HG03159 (cell line): ENCODE measurements around the gene ZER1.
"Not testable (repeated sequence)": the region's sequence is repeated elsewhere in the genome, so short reads cannot be mapped to it uniquely, and the experiment has no call there.

Experiments used
- ATAC-seq: cut with Tn5 transposase; IDR thresholded peaks from one replicate; pipeline ENCODE4 v1.9.1; 2021; ENCODE audit warnings: mild to moderate bottlenecking, moderate library complexity; ENCODE audit not compliant: unreplicated experiment

The ZER1 gene

DNA sequence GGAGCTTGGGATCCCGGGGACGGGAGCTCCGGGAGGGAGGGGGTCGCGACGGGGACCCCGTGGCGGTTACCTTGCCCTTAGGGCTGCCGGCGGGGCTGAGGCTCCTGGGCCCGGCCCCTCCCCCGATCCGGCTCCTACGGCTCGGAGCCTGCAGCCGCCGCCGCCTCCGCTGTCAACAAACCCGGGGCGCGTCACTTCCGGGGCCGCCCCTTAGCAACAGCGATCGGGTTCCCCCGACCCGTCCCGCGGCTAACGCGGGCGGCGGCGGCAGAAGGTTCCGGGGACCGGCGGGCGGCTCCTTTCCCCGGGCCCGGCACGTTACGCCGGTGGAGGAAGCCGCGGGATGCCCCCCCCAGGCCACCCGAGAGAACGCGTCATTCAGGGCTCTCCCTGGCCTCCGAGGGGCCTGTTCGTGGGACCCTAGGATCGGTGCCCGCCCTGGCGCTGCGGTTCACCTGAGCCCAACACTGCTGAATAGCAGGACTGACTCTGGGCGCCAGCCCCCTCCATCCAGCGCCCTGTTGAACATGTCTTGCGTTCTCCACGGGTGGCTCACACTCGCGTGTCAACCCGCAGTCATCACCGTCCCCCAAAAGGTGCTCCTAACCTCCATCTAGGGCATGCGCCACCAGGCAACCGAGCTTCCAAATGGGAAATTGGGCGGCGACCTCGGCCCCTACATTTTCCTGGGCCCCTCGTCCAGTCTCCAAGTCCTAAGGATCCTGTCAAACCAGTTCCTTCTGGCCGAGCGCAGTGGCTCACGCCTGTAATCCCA, at the start of gene ZER1:
Gene ZER1 (minus strand): TSS at position 183 of the 775 bp plus-strand sequence. CDS start 16,362 bp downstream, outside the sequence.
- peak; percentile 86 for ATAC-seq

DNA sequence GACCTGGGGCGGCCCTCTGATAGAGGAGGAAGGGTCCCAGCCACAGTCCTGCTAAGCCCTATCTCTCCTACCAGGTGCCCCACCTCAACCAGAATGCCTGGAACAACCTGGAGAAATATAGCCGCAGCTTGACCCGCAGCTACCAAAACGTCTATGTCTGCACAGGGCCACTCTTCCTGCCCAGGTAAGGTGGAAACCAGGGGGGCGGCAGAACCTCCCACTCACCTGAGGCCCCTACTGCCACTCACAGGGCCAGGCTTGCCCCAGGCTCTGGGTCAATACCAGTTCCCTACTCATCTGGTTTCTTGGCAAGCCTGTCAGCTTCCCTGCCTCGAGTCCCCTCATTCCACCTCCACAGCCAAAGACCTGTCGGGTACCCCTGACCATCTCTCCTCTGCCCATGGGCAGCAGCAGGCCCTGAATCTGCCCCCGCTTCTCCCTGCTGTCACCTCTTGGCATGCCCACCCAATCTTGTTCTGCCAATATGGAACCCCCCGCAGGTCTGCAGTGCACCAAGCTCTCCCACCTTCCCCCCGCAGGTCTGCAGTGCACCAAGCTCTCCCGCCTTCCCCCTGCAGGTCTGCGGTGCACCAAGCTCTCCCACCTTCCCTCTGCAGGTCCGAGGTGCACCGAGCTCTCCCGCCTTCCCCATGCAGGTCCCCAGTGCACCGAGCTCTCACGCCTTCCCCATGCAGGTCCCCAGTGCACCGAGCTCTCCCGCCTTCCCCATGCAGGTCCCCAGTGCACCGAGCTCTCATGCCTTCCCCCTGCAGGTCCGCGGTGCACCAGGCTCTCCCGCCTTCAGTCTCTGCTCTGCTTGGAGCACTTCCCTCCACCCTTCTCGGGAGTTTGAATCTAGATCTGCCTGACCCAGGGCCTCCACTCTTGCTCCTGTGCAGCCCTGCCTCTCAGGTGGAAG, 49.2 kb upstream of the ZER1 start:
- ATAC-seq: no peak

GRCh38 chr9:128819716-128820664, 48.3 kb upstream of the ZER1 start:
- no peak for ATAC-seq

DNA sequence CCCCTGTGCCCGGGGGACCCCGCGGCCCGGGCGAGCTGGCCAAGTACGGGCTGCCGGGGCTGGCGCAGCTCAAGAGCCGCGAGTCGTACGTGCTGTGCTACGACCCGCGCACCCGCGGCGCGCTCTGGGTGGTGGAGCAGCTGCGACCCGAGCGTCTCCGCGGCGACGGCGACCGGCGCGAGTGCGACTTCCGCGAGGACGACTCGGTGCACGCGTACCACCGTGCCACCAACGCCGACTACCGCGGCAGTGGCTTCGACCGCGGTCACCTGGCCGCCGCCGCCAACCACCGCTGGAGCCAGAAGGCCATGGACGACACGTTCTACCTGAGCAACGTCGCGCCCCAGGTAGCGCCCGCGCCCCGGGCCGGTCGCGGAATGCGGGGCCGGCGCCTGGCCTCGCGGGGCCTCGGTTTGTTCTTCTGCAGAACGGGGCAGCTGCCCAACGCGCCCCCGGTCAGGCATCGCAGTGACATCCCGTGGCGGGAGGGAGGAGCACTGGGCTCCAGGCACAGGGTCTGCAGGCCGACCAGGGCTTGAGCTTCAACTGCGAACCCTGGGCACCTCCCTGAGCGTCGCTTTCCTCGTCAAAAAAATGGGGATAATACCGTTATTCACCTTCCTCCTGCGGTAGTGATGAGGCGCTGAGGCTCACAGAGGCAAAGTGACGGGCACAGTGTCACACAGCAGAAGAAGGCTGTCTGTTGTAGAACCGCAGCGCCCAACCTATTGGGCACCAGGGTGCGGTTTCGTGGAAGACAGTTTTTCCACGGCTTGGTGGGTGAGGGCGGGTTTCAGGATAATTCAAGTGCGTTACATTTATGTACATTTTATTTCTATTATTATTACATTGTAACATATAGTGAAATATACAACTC, 47.4 kb upstream of the ZER1 start:
- ATAC-seq: peak; percentile 19

DNA sequence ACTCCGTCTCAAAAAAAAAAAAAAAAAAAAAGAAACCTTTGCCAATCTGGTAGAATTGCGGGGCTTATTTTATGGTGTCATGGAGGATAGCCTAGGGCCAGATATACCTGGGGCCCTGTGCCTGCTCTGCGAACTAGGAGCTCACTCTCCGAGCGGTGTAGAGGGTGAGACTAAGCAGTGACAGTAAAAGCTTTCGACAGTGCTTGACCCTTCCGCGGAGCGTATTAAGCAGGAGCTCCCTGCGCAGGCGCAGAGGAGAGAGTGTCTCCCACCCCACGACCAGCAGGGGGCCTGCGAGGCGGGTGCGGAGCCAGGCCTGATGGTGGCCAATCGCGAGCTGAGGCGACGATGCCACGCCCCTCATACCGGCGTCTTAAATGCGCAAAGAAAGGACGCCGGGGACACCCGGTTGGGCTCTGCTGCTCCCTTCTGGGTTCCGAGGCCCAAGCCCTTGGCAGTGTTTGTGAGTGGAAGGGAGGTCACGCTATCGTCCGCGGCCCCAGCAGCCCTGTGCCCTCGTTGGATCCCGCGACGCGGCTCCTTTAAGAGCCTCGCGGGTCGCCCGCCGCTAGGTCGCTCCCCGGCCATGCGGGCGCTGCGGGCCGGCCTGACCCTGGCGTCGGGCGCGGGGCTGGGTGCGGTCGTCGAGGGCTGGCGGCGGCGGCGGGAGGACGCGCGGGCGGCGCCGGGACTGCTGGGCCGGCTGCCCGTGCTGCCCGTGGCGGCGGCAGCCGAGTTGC, 46.5 kb upstream of the ZER1 start, which contains the start of gene ENDOG:
Gene ENDOG (plus strand): TSS at position 402 of the 740 bp plus-strand sequence. CDS start 185 bp downstream, at position 587.
- ATAC-seq: peak; percentile 90

DNA sequence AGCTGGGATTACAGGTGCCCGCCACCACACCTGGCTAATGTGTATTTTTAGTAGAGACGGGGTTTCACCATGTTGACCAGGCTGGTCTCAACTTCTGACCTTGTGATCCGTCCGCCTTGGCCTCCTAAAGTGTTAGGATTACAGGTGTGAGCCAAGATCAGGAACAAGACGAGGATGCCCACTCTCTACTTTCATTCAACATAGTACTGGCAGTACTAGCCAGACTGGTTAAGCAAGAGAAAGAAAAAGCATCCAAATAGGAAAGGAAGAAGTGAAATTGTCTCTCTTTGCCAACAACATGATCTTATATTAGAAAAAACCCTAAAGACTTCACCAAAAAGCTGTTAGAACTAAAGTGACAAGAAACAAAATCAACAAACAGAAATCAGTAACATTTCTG, 39.1 kb upstream of the ZER1 start:
- ATAC-seq: no peak

- ATAC-seq: no peak
Measured at GRCh38 chr9:128809831-128810230, 38.1 kb upstream of the ZER1 start.

GRCh38 chr9:128809036-128809599, 37.4 kb upstream of the ZER1 start:
- ATAC-seq: no peak

DNA sequence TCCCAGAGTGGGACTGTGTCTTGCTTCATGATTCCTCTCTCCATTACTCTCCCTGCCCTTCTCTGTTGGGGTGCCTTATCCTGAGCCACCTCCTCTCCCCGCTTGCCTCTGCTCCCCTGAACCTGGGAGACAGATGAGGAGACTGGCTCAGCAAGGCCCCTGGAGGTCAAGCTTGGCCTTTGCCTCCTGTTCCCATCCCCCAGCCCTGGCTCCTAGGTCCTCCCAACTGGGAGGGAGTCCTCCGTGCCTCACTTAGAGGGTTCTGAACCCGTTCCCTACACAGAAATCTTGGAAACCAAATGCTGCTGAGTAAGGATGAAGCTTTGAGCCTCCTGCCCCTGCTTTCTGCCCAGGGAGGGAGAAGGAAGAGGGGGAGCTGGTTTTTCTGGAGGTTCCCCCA, 36.8 kb upstream of the ZER1 start:
- no peak for ATAC-seq

DNA sequence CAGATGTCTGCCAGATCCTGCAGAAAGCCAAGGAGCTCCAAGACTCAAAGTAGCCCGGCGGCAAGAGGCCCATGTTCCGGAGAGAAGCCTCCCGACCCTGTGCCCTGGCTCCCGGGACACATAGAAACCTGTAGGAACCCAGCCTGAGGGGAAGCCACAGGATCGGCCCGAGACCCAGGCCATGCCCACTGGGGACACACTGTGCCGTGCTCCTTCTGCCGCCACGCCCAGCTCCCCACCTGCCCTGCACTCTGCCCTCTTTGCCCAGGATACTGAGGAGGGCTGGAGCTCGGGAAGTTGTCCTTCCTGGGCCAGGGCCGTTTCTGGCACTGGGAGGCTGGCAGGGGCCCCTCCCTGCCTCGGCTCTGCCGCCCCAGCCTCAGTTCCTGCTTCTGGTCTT, 36.1 kb upstream of the ZER1 start:
- no peak for ATAC-seq

DNA sequence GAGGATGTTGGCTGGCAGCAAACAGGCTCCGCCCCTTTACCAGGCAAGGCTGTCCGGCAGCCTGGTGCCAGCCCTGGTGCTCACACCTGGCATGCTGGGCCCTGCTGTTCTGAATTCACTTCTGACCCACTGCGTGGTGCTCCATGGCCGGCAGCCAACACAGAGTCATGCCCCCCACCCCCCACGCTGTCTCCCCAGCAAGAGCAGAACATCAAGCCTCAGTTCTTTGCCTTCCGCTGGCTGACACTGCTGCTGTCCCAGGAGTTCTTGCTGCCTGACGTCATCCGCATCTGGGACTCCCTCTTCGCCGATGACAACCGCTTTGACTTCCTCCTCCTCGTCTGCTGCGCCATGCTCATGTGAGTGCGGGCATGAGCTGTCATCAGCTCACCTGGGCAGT, 33.9 kb upstream of the ZER1 start:
- ATAC-seq: no peak

DNA sequence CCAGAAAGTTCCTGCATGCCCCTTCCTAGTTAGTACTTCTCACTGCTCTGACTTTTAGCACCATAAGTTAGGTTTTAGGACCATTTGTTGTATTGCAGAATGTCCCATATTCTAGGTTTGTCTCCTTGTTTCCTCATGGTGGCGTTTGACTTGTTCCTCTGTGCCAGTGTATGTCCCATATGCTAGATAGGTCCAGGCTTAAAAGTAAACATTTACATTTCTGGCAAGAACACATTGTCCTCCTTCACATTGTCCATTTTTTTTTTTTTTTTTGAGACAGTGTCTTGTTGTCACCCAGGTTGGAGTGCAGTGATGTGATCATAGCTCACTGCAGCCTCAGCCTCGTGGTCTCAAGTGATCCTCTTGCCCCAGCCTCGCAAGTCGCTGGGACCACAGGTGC, 30.8 kb upstream of the ZER1 start:
- no peak for ATAC-seq

GRCh38 chr9:128800061-128800460, 28.3 kb upstream of the ZER1 start:
- no peak for ATAC-seq

DNA sequence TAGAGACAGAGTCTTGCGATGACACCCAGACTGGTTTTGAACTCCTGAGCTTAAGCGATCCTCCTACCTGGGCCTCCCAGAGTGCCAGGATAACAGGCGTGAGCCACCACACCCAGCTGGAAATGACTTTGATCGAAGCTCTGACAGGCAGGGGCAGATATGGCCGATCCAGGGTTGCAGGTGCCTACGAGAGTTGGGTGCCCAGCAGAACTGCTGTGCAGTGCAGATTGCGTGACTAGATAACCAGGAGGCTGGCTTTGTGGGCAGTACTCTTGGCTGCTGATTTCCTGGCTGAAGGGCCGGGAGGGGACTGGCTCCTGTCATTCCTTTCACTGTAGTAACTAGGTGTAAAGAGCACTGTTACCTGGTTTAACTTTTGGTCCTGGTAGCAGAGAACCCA, 27.2 kb upstream of the ZER1 start:
- no peak for ATAC-seq

- ATAC-seq: not testable (repeated sequence)
Measured at GRCh38 chr9:128794961-128795360, 23.2 kb upstream of the ZER1 start.

GRCh38 chr9:128792978-128793686, 21.4 kb upstream of the ZER1 start:
- ATAC-seq: no peak

DNA sequence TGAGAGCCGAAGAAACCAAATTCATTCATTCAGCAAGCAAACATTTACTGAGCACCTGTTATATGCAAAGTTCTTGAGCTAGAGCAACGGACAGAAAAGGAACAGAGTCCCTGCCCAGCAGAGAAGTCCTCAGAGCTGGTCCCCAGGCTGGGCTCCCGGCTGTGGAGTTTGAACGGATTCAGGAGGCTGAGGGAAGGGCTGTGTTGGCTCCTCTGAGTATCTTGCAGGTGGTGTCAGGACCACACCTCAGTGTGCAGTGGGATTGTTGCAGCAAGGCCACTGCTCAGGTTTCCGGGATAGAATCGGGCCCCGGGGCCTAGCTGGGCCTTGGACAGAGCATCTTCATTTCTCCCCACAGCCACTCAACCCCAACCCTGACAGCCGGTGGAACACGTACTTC, 20.4 kb upstream of the ZER1 start:
- ATAC-seq: no peak

GRCh38 chr9:128790536-128790935, 18.8 kb upstream of the ZER1 start:
- no peak for ATAC-seq
